COR-L47 (cell line): ENCODE data around the gene ARHGAP26.
"Not testable (repeated sequence)": the region's sequence is repeated elsewhere in the genome, so short reads cannot be mapped to it uniquely, and the experiment has no call there.

Experiments
- DNase-seq: peaks from one replicate; lab custom pipeline; 2025; lab: John Stamatoyannopoulos, UW

Gene ARHGAP26

GRCh38 chr5:142984525-142984924 lies 214.3 kb downstream of the ARHGAP26 start:
- DNase-seq, result no peak

GRCh38 chr5:142989270-142989669 lies 219.1 kb downstream of the ARHGAP26 start:
- not testable (repeated sequence) for DNase-seq

- DNase-seq, result not testable (repeated sequence)
Measured at GRCh38 chr5:142990073-142990472, 219.9 kb downstream of the ARHGAP26 start.

- no peak for DNase-seq
Measured at GRCh38 chr5:142994218-142994617, 224.0 kb downstream of the ARHGAP26 start.

GRCh38 chr5:142995621-142996020 lies 225.4 kb downstream of the ARHGAP26 start:
- not testable (repeated sequence) for DNase-seq

GRCh38 chr5:142997591-142997990 lies 227.4 kb downstream of the ARHGAP26 start:
- no peak for DNase-seq

GRCh38 chr5:142998316-142999020 lies 228.3 kb downstream of the ARHGAP26 start:
- no peak for DNase-seq

GRCh38 chr5:143000551-143000950 lies 230.4 kb downstream of the ARHGAP26 start:
- DNase-seq, result not testable (repeated sequence)

- DNase-seq, result no peak
Measured at GRCh38 chr5:143001764-143002351, 231.7 kb downstream of the ARHGAP26 start.

- DNase-seq, result peak; percentile 4
Measured at GRCh38 chr5:143002459-143003327, 232.5 kb downstream of the ARHGAP26 start.

- no peak for DNase-seq
Measured at GRCh38 chr5:143003328-143003636, 233.1 kb downstream of the ARHGAP26 start.

- no peak for DNase-seq
Measured at GRCh38 chr5:143004361-143005145, 234.4 kb downstream of the ARHGAP26 start.

- no peak for DNase-seq
Measured at GRCh38 chr5:143006501-143006900, 236.3 kb downstream of the ARHGAP26 start.

- no peak for DNase-seq
Measured at GRCh38 chr5:143008032-143008431, 237.9 kb downstream of the ARHGAP26 start.

- no peak for DNase-seq
Measured at GRCh38 chr5:143008809-143009521, 238.8 kb downstream of the ARHGAP26 start.

- DNase-seq, result no peak
Measured at GRCh38 chr5:143010351-143010750, 240.2 kb downstream of the ARHGAP26 start.

GRCh38 chr5:143011585-143011984 lies 241.4 kb downstream of the ARHGAP26 start:
- peak; percentile 2 for DNase-seq

GRCh38 chr5:143013176-143013891 lies 243.2 kb downstream of the ARHGAP26 start:
- no peak for DNase-seq

- peak; percentile 6 for DNase-seq
Measured at GRCh38 chr5:143014017-143014651, 244.0 kb downstream of the ARHGAP26 start.
